Loucy (cell line): ENCODE results near the gene COL1A1.

Experiments used
- CTCF ChIP-seq: fragments of 200-600 bp; sonication (generic); conservative IDR thresholded peaks from 2 replicates; pipeline ENCODE4 v1.5.1; 2014; ENCODE audit warnings: mild to moderate bottlenecking, antibody characterized with exemption, low read length
- EZH2phosphoT487 ChIP-seq: fragments of 200-600 bp; IDR thresholded peaks from 2 replicates; pipeline ENCODE4 v1.6.1; 2018; ENCODE audit warnings: antibody characterized with exemption, mild to moderate bottlenecking, moderate library complexity, borderline replicate concordance

DNA sequence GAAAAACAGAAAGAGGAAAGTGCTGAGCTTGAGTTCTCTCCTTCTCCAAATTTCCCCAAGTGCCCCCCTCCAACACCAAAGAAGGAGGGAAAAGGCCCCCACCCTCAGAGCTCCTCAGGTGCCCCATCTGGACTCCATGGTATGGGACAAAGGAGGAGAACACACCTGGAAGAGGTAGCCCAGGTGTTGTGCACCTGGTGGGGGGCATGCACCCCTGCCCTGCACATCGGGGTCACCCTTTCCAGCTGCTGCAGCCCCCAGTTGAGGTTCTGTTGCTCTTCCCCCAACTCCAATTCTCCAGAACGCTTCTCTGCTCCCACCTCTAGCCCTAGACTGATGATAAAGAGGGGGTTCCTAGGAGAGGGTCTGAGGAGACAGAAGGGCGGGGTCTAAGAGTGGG lies 3.0 kb upstream of the COL1A1 start:
- TF ChIP-seq CTCF (no peak), EZH2phosphoT487 (no peak)
